GM12873 (cell line): ENCODE data around the gene HMCN1.

Experiments
- TF ChIP-seq, protein P1 (sequence below): IDR thresholded peaks from 2 replicates; pipeline ENCODE4 v1.5.1; 2012; ENCODE audit warnings: low read depth, mild to moderate bottlenecking, moderate library complexity, low read length, control low read depth; ENCODE audit not compliant: insufficient read depth; ENCODE audit errors: missing control alignments

The HMCN1 gene

GRCh38 chr1:186030453-186030852 lies 296.3 kb downstream of the HMCN1 start:
- TF ChIP-seq, protein P1, sequence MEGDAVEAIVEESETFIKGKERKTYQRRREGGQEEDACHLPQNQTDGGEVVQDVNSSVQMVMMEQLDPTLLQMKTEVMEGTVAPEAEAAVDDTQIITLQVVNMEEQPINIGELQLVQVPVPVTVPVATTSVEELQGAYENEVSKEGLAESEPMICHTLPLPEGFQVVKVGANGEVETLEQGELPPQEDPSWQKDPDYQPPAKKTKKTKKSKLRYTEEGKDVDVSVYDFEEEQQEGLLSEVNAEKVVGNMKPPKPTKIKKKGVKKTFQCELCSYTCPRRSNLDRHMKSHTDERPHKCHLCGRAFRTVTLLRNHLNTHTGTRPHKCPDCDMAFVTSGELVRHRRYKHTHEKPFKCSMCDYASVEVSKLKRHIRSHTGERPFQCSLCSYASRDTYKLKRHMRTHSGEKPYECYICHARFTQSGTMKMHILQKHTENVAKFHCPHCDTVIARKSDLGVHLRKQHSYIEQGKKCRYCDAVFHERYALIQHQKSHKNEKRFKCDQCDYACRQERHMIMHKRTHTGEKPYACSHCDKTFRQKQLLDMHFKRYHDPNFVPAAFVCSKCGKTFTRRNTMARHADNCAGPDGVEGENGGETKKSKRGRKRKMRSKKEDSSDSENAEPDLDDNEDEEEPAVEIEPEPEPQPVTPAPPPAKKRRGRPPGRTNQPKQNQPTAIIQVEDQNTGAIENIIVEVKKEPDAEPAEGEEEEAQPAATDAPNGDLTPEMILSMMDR = no peak

DNA sequence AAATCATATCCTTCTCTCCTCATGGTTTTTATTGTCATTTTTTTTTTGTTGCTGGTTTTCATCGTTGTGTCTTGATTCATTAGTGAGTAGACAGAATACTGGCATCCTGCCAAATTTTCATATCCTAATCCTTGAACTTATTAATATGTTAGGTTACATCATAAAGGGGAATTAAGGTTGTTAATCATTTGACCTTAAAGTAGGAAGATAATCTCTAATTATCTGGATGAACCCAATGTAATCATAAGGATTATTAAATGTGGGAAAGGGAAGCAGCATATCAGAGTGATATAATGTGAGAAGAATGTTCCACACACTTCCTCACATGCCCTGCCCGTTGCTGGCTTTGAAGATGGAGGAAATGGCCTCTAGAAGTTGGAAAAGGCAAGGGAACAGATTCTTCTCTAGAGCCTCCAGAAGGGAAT lies 299.7 kb downstream of the HMCN1 start:
- TF ChIP-seq, protein P1 = no peak

- TF ChIP-seq, protein P1 = no peak
Observed at GRCh38 chr1:186042230-186042629, 308.0 kb downstream of the HMCN1 start.

DNA sequence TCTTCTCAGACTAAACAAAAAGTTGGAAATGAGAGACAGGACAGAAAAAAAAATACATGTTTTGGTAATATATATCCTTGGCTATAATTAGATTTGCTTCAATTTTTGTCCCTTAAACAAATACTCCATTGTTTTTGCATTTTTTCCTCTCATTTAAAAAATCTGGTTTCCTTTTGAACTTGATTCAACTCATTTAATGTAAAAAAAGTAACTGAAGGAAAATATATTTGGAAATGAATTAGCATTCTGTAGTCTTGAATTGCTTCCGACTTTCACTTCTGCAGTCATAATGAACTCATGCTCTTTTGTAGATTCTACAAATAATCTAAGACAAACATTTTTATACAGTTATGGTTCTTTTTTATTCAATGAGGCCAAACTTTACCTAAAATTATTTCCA lies 309.1 kb downstream of the HMCN1 start:
- TF ChIP-seq, protein P1 = no peak

DNA sequence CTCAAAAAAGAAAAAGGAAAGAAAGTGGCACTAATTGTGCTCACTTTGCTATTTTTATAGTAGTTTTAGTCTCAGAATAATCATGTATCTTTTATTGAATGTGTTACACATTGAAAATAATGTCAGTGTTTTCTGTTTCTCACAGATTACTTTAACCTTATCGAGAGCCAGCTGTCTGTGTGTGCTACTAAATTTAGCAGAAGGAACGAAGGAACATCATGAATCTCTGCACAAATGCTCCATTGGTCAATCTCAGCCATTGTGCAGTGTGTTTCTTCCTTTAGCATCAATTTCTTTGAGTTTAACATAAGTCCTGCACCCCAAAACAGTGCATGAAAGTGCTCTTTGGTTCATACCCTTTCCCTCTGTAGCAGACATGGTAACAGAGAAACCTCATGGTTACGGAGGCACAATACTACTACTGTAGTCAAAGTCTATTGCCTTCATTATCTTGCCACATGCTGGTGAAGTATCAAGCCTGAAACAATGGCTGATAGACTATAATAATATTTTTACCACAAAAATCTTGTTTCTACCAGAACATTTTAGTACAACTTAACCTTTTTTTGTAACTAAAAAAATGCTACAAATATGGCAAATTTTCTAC lies 310.0 kb downstream of the HMCN1 start:
- TF ChIP-seq, protein P1 = no peak

DNA sequence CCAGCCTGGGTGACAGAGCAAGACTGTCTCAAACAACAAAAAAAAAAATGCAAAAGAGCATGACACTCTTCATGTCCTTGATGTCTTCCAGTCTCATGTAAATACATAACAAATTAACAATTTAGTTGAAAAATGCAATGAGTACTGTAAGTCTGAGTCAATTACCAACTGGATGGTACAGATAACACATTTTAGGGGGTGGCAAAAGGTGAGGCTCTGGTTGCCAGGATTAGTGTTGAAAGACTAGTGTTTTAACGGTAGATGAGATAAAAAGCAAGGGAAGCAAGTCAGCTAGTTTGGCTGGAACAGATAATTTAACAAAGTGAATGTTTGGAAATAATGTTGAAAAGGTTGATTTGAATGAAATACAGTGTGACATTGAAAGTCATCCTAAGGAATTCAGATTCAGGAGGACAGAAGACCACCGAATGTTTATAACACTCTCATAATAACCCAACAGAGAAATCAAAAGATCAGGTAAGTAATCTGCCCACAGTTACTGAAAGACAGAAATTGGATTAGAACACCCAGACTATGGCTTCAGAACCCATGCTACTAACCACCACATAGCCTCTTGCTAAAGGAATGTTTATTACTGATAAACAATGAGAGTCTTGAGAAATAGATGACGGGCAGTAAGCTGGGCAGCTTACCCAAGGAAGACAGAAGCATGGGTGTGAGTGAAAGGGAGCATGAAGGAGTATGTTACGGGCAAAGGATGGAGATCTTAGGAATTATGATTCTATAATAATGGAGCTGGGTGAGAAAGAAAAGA lies 312.4 kb downstream of the HMCN1 start:
- TF ChIP-seq, protein P1 = no peak

DNA sequence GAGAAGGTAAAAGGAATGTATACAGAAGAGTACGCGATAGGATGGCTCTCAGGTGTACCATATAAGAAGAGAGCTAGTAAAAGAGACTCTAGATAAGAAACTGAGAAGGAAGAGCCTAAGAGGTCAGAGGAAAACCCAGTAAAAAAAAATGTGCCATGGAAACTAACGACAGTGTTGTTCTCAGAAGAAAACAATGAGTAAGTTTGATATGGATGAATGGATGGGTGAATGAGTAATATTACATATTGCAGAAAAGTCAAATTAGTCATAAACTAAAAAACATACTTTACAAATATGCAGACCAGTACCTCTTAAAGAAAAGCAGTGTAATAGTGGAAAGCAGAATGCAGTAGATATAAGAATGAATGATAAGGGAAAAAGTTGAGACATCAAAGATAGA lies 316.2 kb downstream of the HMCN1 start:
- TF ChIP-seq, protein P1 = no peak
